NCI-H146 treated with DMSO at 0.1 percent for 48 hours (cell line): Measurements from ENCODE around the gene BAD.
A peak's percentile ranks its signal among the peaks of the same experiment; 100 is the strongest.
"Not testable (repeated sequence)": the region's sequence is repeated elsewhere in the genome, so short reads cannot be mapped to it uniquely, and the experiment has no call there.

Experiments used
- DNase-seq: peaks from one replicate; lab custom pipeline; 2025; ENCODE audit not compliant: unreplicated experiment; lab: John Stamatoyannopoulos, UW

Gene BAD

GRCh38 chr11:64284048-64284961, at the start of gene BAD:
BAD (minus strand) TSS chr11:64284665; CDS start chr11:64284368, 297 bp downstream.
- peak; percentile 88 for DNase-seq

- DNase-seq, result no peak
Observed at GRCh38 chr11:64333556-64333955, 49.1 kb upstream of the BAD start.

GRCh38 chr11:64331569-64332371, 47.3 kb upstream of the BAD start:
- DNase-seq, result no peak

DNA sequence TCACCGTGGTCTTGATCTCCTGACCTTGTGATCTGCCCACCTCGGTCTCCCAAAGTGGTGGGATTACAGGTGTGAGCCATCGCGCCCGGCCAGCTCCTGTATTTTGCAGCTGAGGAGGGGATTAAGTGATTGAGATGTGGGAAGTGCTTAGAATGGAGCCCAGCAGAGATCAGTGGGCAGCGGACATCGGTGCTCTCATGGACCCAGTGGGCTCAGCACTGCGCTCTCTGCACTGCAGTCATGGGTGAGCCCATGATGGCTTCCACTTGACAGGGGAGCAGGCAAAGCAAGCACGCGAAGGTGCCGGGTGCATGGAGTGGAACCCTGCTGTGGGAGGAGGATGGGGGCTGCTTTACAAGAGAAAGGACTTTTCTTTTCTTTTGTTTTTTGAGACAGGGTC, 46.4 kb upstream of the BAD start:
- no peak for DNase-seq

DNA sequence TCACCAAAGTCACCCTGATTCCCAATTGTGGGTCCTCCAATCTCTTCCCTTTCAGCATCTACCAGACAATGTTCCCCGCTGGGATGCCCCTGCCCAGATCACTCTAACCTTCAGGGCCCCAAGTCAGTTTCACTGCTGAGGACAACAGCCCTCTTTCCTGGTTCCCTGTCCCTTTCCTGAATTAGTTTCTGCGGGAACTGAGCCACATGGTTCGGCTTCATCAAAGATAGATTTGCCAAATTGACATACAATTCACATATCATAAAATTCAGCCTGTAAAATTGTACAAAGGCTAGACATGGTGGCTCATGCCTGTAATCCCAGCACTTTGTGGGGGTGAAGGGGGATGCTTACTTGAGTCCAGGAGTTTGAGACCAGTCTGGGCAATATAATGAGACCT, 43.5 kb upstream of the BAD start:
- DNase-seq, result no peak

GRCh38 chr11:64327375-64327774, 42.9 kb upstream of the BAD start:
- no peak for DNase-seq

DNA sequence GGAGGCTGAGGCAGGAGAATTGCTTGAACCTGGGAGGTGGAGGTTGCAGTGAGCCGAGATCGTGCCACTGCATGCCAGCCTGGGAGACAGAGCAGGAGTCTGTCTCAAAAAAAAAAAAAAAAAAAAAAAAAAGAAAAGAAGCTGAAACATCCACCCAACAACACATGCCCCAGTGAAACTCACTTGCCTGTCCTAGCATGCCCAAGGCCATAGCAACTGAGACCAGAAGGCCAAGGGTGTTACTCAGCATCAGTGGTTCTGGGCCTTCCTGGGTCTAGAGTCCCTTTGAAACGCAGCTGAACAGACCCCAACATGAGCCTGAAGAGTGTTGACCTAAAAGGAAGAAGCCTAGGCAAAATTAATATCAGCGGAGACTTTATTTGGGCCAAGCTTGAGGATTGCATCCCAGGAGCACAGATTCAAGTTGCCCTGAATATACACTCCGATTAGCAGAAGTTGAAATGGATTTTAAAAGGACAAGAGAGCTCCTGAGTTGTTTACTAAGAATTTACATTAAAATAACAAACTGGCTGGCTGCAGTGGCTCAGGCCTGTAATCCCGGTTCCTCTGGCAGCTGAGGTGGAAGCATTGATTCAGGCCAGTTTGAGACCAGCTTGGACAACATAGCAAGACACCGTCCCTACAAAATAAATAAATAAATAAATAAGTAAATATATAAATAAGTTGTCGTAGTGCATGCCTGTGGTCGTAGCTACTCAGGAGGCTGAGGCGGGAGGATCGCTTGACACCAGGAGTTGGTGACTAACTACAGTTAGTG, 40.4 kb upstream of the BAD start:
- no peak for DNase-seq

GRCh38 chr11:64323984-64324383, 39.5 kb upstream of the BAD start:
- not testable (repeated sequence) for DNase-seq

- DNase-seq, result no peak
Observed at GRCh38 chr11:64323373-64323772, 38.9 kb upstream of the BAD start.

DNA sequence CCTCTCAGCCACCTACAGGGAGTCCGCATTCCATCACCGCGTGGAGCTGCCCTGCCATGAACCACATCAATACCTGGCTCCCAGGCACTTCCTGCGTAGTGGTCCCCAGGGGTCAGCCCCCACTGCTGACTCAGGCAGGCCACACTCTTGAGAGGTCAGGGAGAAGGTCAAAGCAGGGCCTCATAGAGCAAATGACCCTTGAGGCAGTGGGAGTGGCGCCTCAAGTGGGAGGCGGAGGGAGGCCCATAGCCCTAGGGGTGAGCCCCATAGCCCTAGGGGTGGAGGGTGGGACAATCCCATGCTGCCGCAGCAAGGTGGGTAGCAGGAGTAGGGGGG, 38.4 kb upstream of the BAD start:
- DNase-seq, result no peak

- no peak for DNase-seq
Observed at GRCh38 chr11:64321533-64321932, 37.1 kb upstream of the BAD start.

DNA sequence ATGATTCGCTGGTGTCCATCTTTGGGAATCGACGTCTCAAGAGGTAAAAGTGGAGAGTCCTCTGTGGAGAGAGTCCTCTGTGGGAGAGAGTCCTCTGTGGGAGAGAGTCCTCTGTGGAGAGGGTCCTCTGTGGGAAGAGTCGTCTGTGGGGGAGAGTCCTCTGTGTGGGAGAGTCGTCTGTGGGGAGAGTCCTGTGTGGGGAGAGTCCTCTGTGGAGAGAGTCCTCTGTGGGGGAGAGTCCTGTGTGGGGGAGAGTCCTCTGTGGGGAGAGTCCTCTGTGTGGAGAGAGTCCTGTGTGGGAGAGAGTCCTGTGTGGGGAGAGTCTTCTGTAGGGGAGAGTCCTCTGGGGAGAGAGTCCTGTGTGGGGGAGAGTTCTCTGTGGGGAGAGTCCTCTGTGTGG, 36.6 kb upstream of the BAD start:
- no peak for DNase-seq

GRCh38 chr11:64320556-64320955, 36.1 kb upstream of the BAD start:
- DNase-seq, result no peak

- no peak for DNase-seq
Observed at GRCh38 chr11:64318766-64319761, 34.6 kb upstream of the BAD start.

GRCh38 chr11:64317961-64318765, 33.7 kb upstream of the BAD start, which contains the start of gene PRDX5:
PRDX5 (plus strand) TSS chr11:64318121; CDS start chr11:64318216, 95 bp downstream.
- peak; percentile 90 for DNase-seq

- DNase-seq, result peak; percentile 92
Observed at GRCh38 chr11:64317325-64317960, 33.0 kb upstream of the BAD start, which contains the start of gene TRMT112. TRMT112 (minus strand) TSS chr11:64317559; CDS start chr11:64317526, 33 bp downstream.

- no peak for DNase-seq
Observed at GRCh38 chr11:64316672-64317324, 32.3 kb upstream of the BAD start.
